ENCODE results near the gene AGXT. TPM values are rescaled to one million over a fixed set of nuclear protein-coding genes. Genes with fewer than 3 reads are reported as not detected.

The AGXT gene
- total RNA-seq, 4 donors from 2014 or later = 0.80 TPM; not detected in 3

DNA sequence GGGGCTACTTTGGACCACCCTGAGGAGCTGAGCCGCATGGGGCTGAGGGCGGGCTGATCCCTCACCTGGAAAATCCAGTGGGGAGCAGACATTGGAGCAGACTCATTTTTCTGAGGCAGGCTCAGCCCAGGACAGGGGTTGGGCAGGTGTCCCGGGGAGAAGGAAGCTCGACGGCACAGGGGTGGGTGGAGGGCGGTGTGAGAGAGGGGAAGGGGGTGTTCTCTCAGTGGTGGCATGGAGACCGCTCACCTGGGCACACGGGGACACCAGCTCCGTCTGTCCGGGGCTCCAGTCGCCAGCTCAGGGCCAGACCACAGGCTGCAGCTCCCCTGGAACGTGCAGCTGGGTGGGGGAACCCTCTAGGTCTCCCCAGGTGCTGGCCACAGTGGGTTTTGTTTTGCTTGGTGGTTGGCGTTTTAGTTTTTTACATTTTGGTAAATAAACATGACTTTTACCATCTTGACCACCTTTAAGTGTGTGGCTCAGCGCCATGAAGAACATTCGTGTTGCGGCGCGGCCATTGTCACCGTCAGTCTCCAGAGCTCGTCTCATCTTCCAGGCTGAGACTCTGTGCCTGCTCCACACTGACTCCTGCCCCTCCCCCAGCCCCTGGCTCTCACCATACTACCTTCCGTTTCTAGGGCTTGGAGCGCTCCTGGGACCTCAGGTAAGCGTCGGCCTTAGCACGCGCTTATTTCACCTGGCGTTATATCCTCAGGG is 31.7 kb downstream of the AGXT start:
- H3K27ac ChIP-seq = no peak overlapping the region
- DNase-seq (ENCODE audit: low spot score in 2 of 2) = no peak
- 84% methylated on average over 21 of the region's 27 CpGs for WGBS
- TF ChIP-seq EP300 (IDR thresholded peaks at IDR 0.05) = no peak
- TF ChIP-seq POLR2AphosphoS5 (IDR thresholded peaks at IDR 0.05) = no peak
- no peak for TF ChIP-seq POLR2A (IDR thresholded peaks at IDR 0.05)
- TF ChIP-seq, protein P1, sequence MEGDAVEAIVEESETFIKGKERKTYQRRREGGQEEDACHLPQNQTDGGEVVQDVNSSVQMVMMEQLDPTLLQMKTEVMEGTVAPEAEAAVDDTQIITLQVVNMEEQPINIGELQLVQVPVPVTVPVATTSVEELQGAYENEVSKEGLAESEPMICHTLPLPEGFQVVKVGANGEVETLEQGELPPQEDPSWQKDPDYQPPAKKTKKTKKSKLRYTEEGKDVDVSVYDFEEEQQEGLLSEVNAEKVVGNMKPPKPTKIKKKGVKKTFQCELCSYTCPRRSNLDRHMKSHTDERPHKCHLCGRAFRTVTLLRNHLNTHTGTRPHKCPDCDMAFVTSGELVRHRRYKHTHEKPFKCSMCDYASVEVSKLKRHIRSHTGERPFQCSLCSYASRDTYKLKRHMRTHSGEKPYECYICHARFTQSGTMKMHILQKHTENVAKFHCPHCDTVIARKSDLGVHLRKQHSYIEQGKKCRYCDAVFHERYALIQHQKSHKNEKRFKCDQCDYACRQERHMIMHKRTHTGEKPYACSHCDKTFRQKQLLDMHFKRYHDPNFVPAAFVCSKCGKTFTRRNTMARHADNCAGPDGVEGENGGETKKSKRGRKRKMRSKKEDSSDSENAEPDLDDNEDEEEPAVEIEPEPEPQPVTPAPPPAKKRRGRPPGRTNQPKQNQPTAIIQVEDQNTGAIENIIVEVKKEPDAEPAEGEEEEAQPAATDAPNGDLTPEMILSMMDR (IDR thresholded peaks at IDR 0.05) = no peak
- H3K4me3 ChIP-seq = no peak overlapping the region
- no peaks in the 10 kb centered on the region for H3K9me3 ChIP-seq
- no peaks in the 10 kb centered on the region for H3K36me3 ChIP-seq
- no peaks in the 10 kb centered on the region for H3K27me3 ChIP-seq
- peaks cover 42% of the 10 kb centered on the region for H3K4me1 ChIP-seq

DNA sequence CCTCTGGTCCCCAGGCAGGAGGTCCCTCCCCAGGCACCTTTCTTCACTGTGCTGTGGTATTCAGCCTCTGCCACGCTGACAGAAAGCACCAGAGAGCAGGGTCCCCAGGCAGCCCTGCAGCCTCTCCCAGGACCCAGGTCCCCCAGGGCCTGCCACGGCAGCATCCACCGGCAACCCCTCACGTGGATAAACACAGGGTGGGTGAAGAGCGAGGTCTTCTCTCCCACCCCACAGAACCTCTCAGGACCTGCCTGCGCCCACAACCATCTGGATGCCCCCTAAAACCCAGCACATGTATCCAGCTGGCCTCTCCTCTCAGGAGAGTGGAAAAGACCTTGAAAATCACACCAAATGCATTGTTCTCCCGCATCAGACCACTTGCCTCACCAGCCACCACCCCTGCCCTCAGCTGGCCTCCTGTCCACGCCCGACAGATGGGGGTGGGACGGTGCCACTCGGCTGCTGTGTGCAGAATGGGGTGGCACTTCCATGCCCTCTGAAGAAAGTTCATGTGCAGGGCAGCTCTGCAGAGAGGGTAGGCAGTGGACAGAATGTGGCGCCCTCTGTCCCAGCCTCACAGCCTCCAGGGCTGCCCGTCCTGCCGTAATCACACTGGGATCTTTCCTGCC is 33.5 kb downstream of the AGXT start:
- WGBS = 92% methylated on average over 10 of the region's 14 CpGs
- Histone ChIP-seq H3K9me3 (no peaks in the 10 kb centered on the region), H3K4me1 (peaks cover 34% of the 10 kb centered on the region), H3K27ac (no peak overlapping the region), H3K4me3 (no peak overlapping the region), H3K27me3 (no peaks in the 10 kb centered on the region), H3K36me3 (no peaks in the 10 kb centered on the region)
- DNase-seq (ENCODE audit: low spot score in 2 of 2) = no peak
- no peak for TF ChIP-seq EP300 (IDR thresholded peaks at IDR 0.05)
- TF ChIP-seq POLR2A (IDR thresholded peaks at IDR 0.05) = no peak
- TF ChIP-seq, protein P1 (IDR thresholded peaks at IDR 0.05) = no peak
- TF ChIP-seq POLR2AphosphoS5 (IDR thresholded peaks at IDR 0.05) = no peak

DNA sequence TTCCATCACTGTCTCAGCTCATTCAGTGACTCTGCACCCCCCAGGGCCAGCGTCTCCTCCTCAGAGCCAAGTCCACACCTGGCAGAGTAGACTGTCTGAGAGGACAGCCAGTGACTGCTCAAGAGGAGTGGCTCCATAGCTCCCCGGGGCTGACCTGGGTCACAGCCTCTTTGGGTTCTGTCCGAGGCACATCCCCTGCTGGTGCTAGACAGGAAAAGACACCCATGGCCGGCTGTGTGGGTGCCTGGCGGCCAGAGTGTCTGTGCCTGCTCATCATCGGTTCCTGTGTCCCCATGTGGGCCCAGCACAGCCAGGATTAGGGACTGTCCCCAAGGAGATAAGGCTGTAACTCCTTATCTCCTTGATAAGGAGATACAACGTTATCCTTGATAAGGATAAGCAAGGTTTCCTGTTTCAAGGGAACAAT is 34.0 kb downstream of the AGXT start:
- H3K9me3 ChIP-seq = no peaks in the 10 kb centered on the region
- no peaks in the 10 kb centered on the region for H3K36me3 ChIP-seq
- no peak overlapping the region for H3K27ac ChIP-seq
- H3K27me3 ChIP-seq = no peaks in the 10 kb centered on the region
- peaks cover 29% of the 10 kb centered on the region for H3K4me1 ChIP-seq
- no peak overlapping the region for H3K4me3 ChIP-seq
- WGBS = 63% methylated on average over 3 of the region's 7 CpGs
- DNase-seq (ENCODE audit: low spot score in 2 of 2) = no peak
- TF ChIP-seq EP300 (IDR thresholded peaks at IDR 0.05) (no peak), POLR2A (IDR thresholded peaks at IDR 0.05) (no peak), POLR2AphosphoS5 (IDR thresholded peaks at IDR 0.05) (no peak)
- TF ChIP-seq, protein P1 (IDR thresholded peaks at IDR 0.05) = no peak

DNA sequence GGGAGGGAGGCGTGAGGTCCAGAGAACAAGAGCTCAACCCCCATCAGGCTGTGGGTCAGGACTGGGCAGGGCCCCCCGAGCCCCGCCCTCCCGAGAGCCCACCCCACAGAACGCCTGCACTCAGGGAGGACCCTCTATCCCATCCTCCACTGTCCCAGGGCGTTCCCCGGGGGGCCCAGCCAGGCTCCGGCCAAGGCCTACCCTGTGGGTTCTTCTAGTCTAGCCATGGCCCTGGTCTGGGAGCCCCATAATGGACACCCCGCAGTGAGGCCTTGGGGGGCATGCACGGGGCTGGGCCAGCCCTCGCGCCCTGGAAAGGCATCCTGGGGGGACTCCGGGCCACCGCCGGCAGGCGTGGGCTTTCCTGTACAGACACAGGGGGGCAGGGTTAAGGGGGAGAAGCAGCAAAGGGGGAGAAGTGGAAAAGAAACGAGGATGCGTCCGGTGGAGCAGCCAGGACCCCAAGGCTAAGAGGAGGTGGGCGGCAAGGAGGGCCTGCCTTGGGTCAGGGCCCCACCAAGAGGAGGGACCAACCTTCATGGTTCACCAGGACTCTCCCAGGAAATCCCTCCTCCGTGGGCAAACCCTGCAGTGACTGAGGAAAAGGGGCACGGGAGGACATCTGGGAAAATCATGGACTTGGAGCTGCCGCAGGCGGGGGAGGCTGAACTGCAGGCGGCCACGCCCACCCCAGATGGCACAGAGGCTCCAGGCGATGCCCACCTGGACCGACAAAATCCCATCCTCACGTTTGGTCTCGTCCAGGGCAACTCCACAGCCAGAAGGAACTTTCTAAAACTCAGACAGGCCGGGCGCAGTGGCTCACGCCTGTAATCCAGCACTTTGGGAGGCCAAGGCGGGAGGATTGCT is 34.8 kb downstream of the AGXT start:
- no peak for DNase-seq (ENCODE audit: low spot score in 2 of 2)
- TF ChIP-seq, protein P1 (IDR thresholded peaks at IDR 0.05) = no peak
- no peak for TF ChIP-seq POLR2A (IDR thresholded peaks at IDR 0.05)
- TF ChIP-seq EP300 (IDR thresholded peaks at IDR 0.05) = no peak
- no peak for TF ChIP-seq POLR2AphosphoS5 (IDR thresholded peaks at IDR 0.05)
- Histone ChIP-seq H3K4me3 (no peak overlapping the region), H3K9me3 (no peaks in the 10 kb centered on the region), H3K36me3 (no peaks in the 10 kb centered on the region), H3K4me1 (peaks cover 21% of the 10 kb centered on the region), H3K27ac (no peak overlapping the region), H3K27me3 (no peaks in the 10 kb centered on the region)
- 86% methylated on average over 25 of the region's 34 CpGs for WGBS
